Gastrocnemius medialis (tissue), 4 donors: Measurements from ENCODE around the gene AKAP6. TPM values are rescaled to one million over a fixed set of nuclear protein-coding genes. Genes with fewer than 3 reads are reported as not detected.

Source experiments
- ATAC-seq, 2 donors: fragments of 150-250 bp; one replicate each; pipeline ENCODE4 v1.9.1; 2016
- DNase-seq, 2 donors: peaks; one replicate each; pipeline ENCODE4 v3.0.0-alpha.2; 2019
- H3K27ac ChIP-seq, 4 donors: fragments of 200-600 bp; sonication (generic); 1 replicate in 1 of 4; 2 replicates in 3 of 4; pipeline ENCODE4 v1.5.1; 2016 to 2018; ENCODE audit warnings: mild to moderate bottlenecking in 2 of 4, moderate library complexity in 1 of 4
- H3K27me3 ChIP-seq, 3 donors: fragments of 200-600 bp; sonication (generic) in 2 of 3; 1 replicate in 1 of 3; 2 replicates in 2 of 3; pipeline versions ENCODE4 v1.5.1 to v1.6.0; 2016 to 2019; ENCODE audit warnings: mild to moderate bottlenecking in 1 of 3, moderate library complexity in 1 of 3
- H3K36me3 ChIP-seq, 2 donors: fragments of 200-600 bp; sonication (generic) in 1 of 2; one replicate each; pipeline ENCODE4 v1.5.1; 2017 to 2018
- H3K4me1 ChIP-seq, 2 donors: fragments of 200-600 bp; sonication (generic) in 1 of 2; one replicate each; pipeline ENCODE4 v1.5.1; 2016 to 2017; ENCODE audit warnings: mild to moderate bottlenecking in 2 of 2
- H3K4me3 ChIP-seq, 4 donors: fragments of 200-600 bp; sonication (generic) in 3 of 4; 1 replicate in 1 of 4; 2 replicates in 3 of 4; pipeline ENCODE4 v1.5.1; 2016 to 2019; ENCODE audit warnings: mild to moderate bottlenecking in 2 of 4
- H3K9me3 ChIP-seq, 3 donors: fragments of 200-600 bp; sonication (generic) in 2 of 3; 1 replicate in 1 of 3; 2 replicates in 2 of 3; pipeline ENCODE4 v1.5.1; 2016 to 2019
- CTCF ChIP-seq, 5 experiments: fragments of 450-650 bp in 3 of 5; fragments of 200-600 bp in 2 of 5; sonication (generic) in 2 of 5; IDR thresholded peaks in 4 of 5; conservative IDR thresholded peaks in 1 of 5; 1 replicate in 4 of 5; 2 replicates in 1 of 5; pipeline ENCODE4 v1.5.1; 2016 to 2019; ENCODE audit warnings: antibody characterized with exemption in 5 of 5, mild to moderate bottlenecking in 3 of 5, moderate library complexity in 3 of 5
- POLR2A ChIP-seq, 2 donors: fragments of 450-650 bp; IDR thresholded peaks; one replicate each; pipeline ENCODE4 v1.6.1; 2017; ENCODE audit warnings: antibody characterized with exemption in 2 of 2, mild to moderate bottlenecking in 2 of 2, moderate library complexity in 2 of 2
- in situ Hi-C, 4 donors: fragments of 200-750 bp; cut with MboI; loops; one replicate each; pipeline versions ENCODE4 v1.15.0 to v1.8.0; 2017; ENCODE audit warnings: low sequenced_read_pairs in 4 of 4
- intact Hi-C: fragments of 100-400 bp; cut with DNase I; formaldehyde crosslinking; loops from one replicate; pipeline ENCODE4 v1.15.1; 2023; ENCODE audit warnings: low total_unique reads
- total RNA-seq, 4 donors: library from RNA; depleted of rRNA; stranded (reverse); fragments of >200 nt; gene quantifications; one replicate each; pipeline versions ENCODE4 v1.1.0 to v1.2.3, GENCODE V29; 2016

AKAP6 gene
- total RNA-seq, 4 donors from 2014 or later: 23.2 to 59.2 (median 32.1) TPM

- H3K4me1 ChIP-seq: peaks cover 49 to 64% of the 10 kb centered on the region in 2 donors
- H3K27me3 ChIP-seq: no peaks in the 10 kb centered on the region
- no peaks in the 10 kb centered on the region for H3K9me3 ChIP-seq
- in situ Hi-C loops: loop anchor here in 2 of 4 donors (25.0 kb wide), 3 partner anchors 419 to 1719 kb away; no protein-coding TSS in a partner anchor
- DNase-seq (no peak), ATAC-seq (no peak)
- no peaks in the 10 kb centered on the region for H3K36me3 ChIP-seq
- intact Hi-C loops: no loop called here
- peak overlapping the region in 1 of 4 donors; percentile 8 for H3K27ac ChIP-seq
- no peak for TF ChIP-seq POLR2A (IDR thresholded peaks at IDR 0.05)
- H3K4me3 ChIP-seq: no peak overlapping the region
Measured at GRCh38 chr14:32593290-32593942, 264.3 kb downstream of the AKAP6 start.

- Histone ChIP-seq H3K9me3 (no peaks in the 10 kb centered on the region), H3K36me3 (no peaks in the 10 kb centered on the region), H3K4me3 (no peak overlapping the region), H3K27me3 (no peaks in the 10 kb centered on the region), H3K4me1 (peaks cover 39 to 54% of the 10 kb centered on the region in 2 donors), H3K27ac (no peak overlapping the region)
- DNase-seq (no peak), ATAC-seq (no peak)
- intact Hi-C loops: no loop called here
- in situ Hi-C loops: loop anchor here in 2 of 4 donors (25.0 kb wide), 3 partner anchors 418 to 1718 kb away; no protein-coding TSS in a partner anchor
- no peak for TF ChIP-seq CTCF (IDR thresholded peaks at IDR 0.05 in 4 of 5, conservative IDR thresholded peaks at IDR 0.05 in 1 of 5)
- TF ChIP-seq POLR2A (IDR thresholded peaks at IDR 0.05): no peak
Measured at GRCh38 chr14:32594766-32595165, 265.7 kb downstream of the AKAP6 start.

- Histone ChIP-seq H3K4me3 (no peak overlapping the region), H3K4me1 (peaks cover 35 to 47% of the 10 kb centered on the region in 2 donors), H3K9me3 (no peaks in the 10 kb centered on the region), H3K36me3 (no peaks in the 10 kb centered on the region), H3K27ac (no peak overlapping the region), H3K27me3 (no peaks in the 10 kb centered on the region)
- ATAC-seq (no peak), DNase-seq (no peak)
- in situ Hi-C loops (loop anchor here in 2 of 4 donors (25.0 kb wide), 3 partner anchors 417 to 1717 kb away; no protein-coding TSS in a partner anchor), intact Hi-C loops (no loop called here)
- TF ChIP-seq POLR2A (IDR thresholded peaks at IDR 0.05) (no peak), CTCF (IDR thresholded peaks at IDR 0.05 in 4 of 5, conservative IDR thresholded peaks at IDR 0.05 in 1 of 5) (no peak)
Measured at GRCh38 chr14:32595497-32595896, 266.4 kb downstream of the AKAP6 start.

GRCh38 chr14:32596390-32596789, 267.3 kb downstream of the AKAP6 start:
- Histone ChIP-seq H3K27me3 (no peaks in the 10 kb centered on the region), H3K4me3 (no peak overlapping the region), H3K36me3 (peaks cover 0 to 5% of the 10 kb centered on the region in 2 donors), H3K27ac (no peak overlapping the region), H3K4me1 (peaks cover 35 to 40% of the 10 kb centered on the region in 2 donors), H3K9me3 (no peaks in the 10 kb centered on the region)
- intact Hi-C loops (no loop called here), in situ Hi-C loops (loop anchor here in 2 of 4 donors (25.0 kb wide), 3 partner anchors 416 to 1716 kb away; no protein-coding TSS in a partner anchor)
- no peak for DNase-seq
- ATAC-seq: no peak
- TF ChIP-seq POLR2A (IDR thresholded peaks at IDR 0.05): no peak
- TF ChIP-seq CTCF (IDR thresholded peaks at IDR 0.05 in 4 of 5, conservative IDR thresholded peaks at IDR 0.05 in 1 of 5): no peak

- Histone ChIP-seq H3K9me3 (no peaks in the 10 kb centered on the region), H3K36me3 (peaks cover 0 to 14% of the 10 kb centered on the region in 2 donors), H3K4me3 (no peak overlapping the region), H3K27me3 (no peaks in the 10 kb centered on the region), H3K27ac (peak overlapping the region in 1 of 4 donors; percentile 3), H3K4me1 (peaks cover 35 to 40% of the 10 kb centered on the region in 2 donors)
- DNase-seq (no peak), ATAC-seq (no peak)
- TF ChIP-seq CTCF (IDR thresholded peaks at IDR 0.05 in 4 of 5, conservative IDR thresholded peaks at IDR 0.05 in 1 of 5) (no peak), POLR2A (IDR thresholded peaks at IDR 0.05) (no peak)
- in situ Hi-C loops: loop anchor here in 2 of 4 donors (25.0 kb wide), 3 partner anchors 415 to 1715 kb away; no protein-coding TSS in a partner anchor
- intact Hi-C loops: no loop called here
Measured at GRCh38 chr14:32597771-32598170, 268.7 kb downstream of the AKAP6 start.
